HCT116 (cell line): ENCODE measurements around the gene PNLIPRP3.
A peak's percentile ranks its signal among the peaks of the same experiment; 100 is the strongest.

Experiments
- CTCF ChIP-seq, 3 experiments: fragments of 200-600 bp in 1 of 3; sonication (generic) in 1 of 3; IDR thresholded peaks in 2 of 3; conservative IDR thresholded peaks in 1 of 3; 2 replicates each; pipeline ENCODE4 v1.5.1; 2012 to 2017; ENCODE audit warnings: low read depth in 2 of 3, low read length in 2 of 3, antibody characterized with exemption in 1 of 3, borderline replicate concordance in 1 of 3, control low read depth in 1 of 3, mild to moderate bottlenecking in 1 of 3, mixed read lengths in 1 of 3, mixed run types in 1 of 3, moderate library complexity in 1 of 3; ENCODE audit not compliant: insufficient read depth in 1 of 3
- ELF1 ChIP-seq: IDR thresholded peaks from 2 replicates; pipeline ENCODE4 v1.6.1; 2012; ENCODE audit warnings: low read depth, borderline replicate concordance
- EZH2 ChIP-seq: fragments of 200-600 bp; sonication (generic); IDR thresholded peaks from 2 replicates; pipeline ENCODE4 v1.6.1; 2017; ENCODE audit warnings: antibody characterized with exemption, mixed run types
- MAX ChIP-seq: IDR thresholded peaks from 2 replicates; pipeline ENCODE4 v1.6.1; 2012
- POLR2A ChIP-seq: IDR thresholded peaks from 2 replicates; pipeline ENCODE4 v1.7.0; 2011; ENCODE audit warnings: borderline replicate concordance; ENCODE audit not compliant: insufficient read depth, insufficient read length; ENCODE audit errors: extremely low read depth
- POLR2AphosphoS5 ChIP-seq: IDR thresholded peaks from 2 replicates; pipeline ENCODE4 v1.6.1; 2011; ENCODE audit warnings: mild to moderate bottlenecking, low read depth, low read length, moderate library complexity
- SIN3A ChIP-seq: IDR thresholded peaks from 2 replicates; pipeline ENCODE4 v1.6.1; 2012; ENCODE audit warnings: low read depth
- ZNF274 ChIP-seq: fragments of 200-500 bp; sonication (Bioruptor generic); IDR thresholded peaks from 2 replicates; pipeline ENCODE4 v1.6.1; 2014; ENCODE audit warnings: mild to moderate bottlenecking, low read depth, low read length, inconsistent platforms

GRCh38 chr10:116511365-116511764 lies 83.7 kb downstream of the PNLIPRP3 start:
- TF ChIP-seq POLR2A (no peak), EZH2 (no peak), SIN3A (no peak), CTCF (IDR thresholded peaks at IDR 0.05 in 2 of 3, conservative IDR thresholded peaks at IDR 0.05 in 1 of 3; ENCODE audit: borderline replicate concordance in 1 of 3, insufficient read depth in 1 of 3, low read depth in 2 of 3, low read length in 2 of 3) (peak in 2 of 3 experiments; percentile 21 to 44; a peak in 3 of 6 replicates), MAX (no peak), POLR2AphosphoS5 (no peak), ZNF274 (no peak), ELF1 (no peak)
